HepG2 (cell line): ENCODE results near the gene TUBB. TPM values are rescaled to one million over a fixed set of nuclear protein-coding genes. Genes with fewer than 3 reads are reported as not detected.

Source experiments
- AHR ChIP-seq: IDR thresholded peaks from 2 replicates; pipeline ENCODE4 v1.6.1; 2018; ENCODE audit warnings: missing genetic modification reagents, missing compliant biosample characterization
- BATF2 ChIP-seq: sonication (generic); formaldehyde crosslinking; IDR thresholded peaks from 2 replicates; pipeline ENCODE4 v1.8.0; 2022; ENCODE audit warnings: mild to moderate bottlenecking, missing genetic modification reagents, moderate library complexity
- CSRNP2 ChIP-seq: sonication (generic); formaldehyde crosslinking; conservative IDR thresholded peaks from 2 replicates; pipeline ENCODE4 v1.8.0; 2022; ENCODE audit warnings: low read depth, missing genetic modification reagents
- DMAP1 ChIP-seq: IDR thresholded peaks from 2 replicates; pipeline ENCODE4 v1.6.1; 2016
- FOSL1 ChIP-seq: sonication (generic); formaldehyde crosslinking; IDR thresholded peaks from 2 replicates; pipeline ENCODE4 v1.9.0; 2021; ENCODE audit warnings: missing genetic modification reagents, borderline replicate concordance
- GATAD2A ChIP-seq: IDR thresholded peaks from 2 replicates; pipeline ENCODE4 v1.6.1; 2016
- JDP2 ChIP-seq: sonication (generic); formaldehyde crosslinking; IDR thresholded peaks from 2 replicates; pipeline ENCODE4 v1.8.1; 2022; ENCODE audit warnings: missing genetic modification reagents, borderline replicate concordance
- MAFF ChIP-seq: IDR thresholded peaks from 2 replicates; pipeline ENCODE4 v1.6.1; 2011; ENCODE audit warnings: low read depth, low read length, improper control_type of control experiment
- MEIS1 ChIP-seq: sonication (generic); formaldehyde crosslinking; IDR thresholded peaks from 2 replicates; pipeline ENCODE4 v1.9.0; 2021; ENCODE audit warnings: mild to moderate bottlenecking, missing genetic modification reagents, moderate library complexity, borderline replicate concordance
- NAIF1 ChIP-seq: sonication (generic); formaldehyde crosslinking; IDR thresholded peaks from 2 replicates; pipeline ENCODE4 v1.5.0; 2020; ENCODE audit warnings: mild to moderate bottlenecking, missing genetic modification reagents, borderline replicate concordance
- NPAS2 ChIP-seq: sonication (generic); formaldehyde crosslinking; IDR thresholded peaks from 2 replicates; pipeline ENCODE4 v1.8.0; 2022; ENCODE audit warnings: mild to moderate bottlenecking, missing genetic modification reagents, borderline replicate concordance
- SCMH1 ChIP-seq: sonication (generic); formaldehyde crosslinking; IDR thresholded peaks from 2 replicates; pipeline ENCODE4 v1.9.0; 2021; ENCODE audit warnings: missing genetic modification reagents, mild to moderate bottlenecking, borderline replicate concordance
- TBX2 ChIP-seq: sonication (generic); formaldehyde crosslinking; IDR thresholded peaks from 2 replicates; pipeline ENCODE4 v1.5.0; 2020; ENCODE audit warnings: missing genetic modification reagents, mild to moderate bottlenecking, borderline replicate concordance
- TCF12 ChIP-seq, 2 experiments: fragments of 450-650 bp in 1 of 2; sonication (generic) in 1 of 2; formaldehyde crosslinking in 1 of 2; IDR thresholded peaks; 2 replicates each; pipeline versions ENCODE4 v1.6.1 to v1.8.0; 2017 to 2022; ENCODE audit warnings: antibody characterized with exemption in 1 of 2, mild to moderate bottlenecking in 1 of 2, missing genetic modification reagents in 1 of 2, moderate library complexity in 1 of 2
- TFDP2 ChIP-seq: sonication (generic); formaldehyde crosslinking; IDR thresholded peaks from 2 replicates; pipeline ENCODE4 v1.4.0; 2020; ENCODE audit warnings: missing genetic modification reagents
- ZBTB21 ChIP-seq: sonication (generic); formaldehyde crosslinking; IDR thresholded peaks from 2 replicates; pipeline ENCODE4 v1.4.0; 2020; ENCODE audit warnings: missing genetic modification reagents
- ZFP82 ChIP-seq: sonication (generic); formaldehyde crosslinking; IDR thresholded peaks from 2 replicates; pipeline ENCODE4 v1.5.1; 2020; ENCODE audit warnings: mild to moderate bottlenecking, missing genetic modification reagents, borderline replicate concordance
- ZKSCAN5 ChIP-seq: sonication (generic); formaldehyde crosslinking; IDR thresholded peaks from 2 replicates; pipeline ENCODE4 v1.5.1; 2020; ENCODE audit warnings: mild to moderate bottlenecking, missing genetic modification reagents
- ZKSCAN8 ChIP-seq: IDR thresholded peaks from 2 replicates; pipeline ENCODE4 v1.6.1; 2016; ENCODE audit warnings: borderline replicate concordance, missing genetic modification reagents, missing compliant biosample characterization
- ZNF350 ChIP-seq: sonication (generic); formaldehyde crosslinking; IDR thresholded peaks from 2 replicates; pipeline ENCODE4 v1.4.0; 2020; ENCODE audit warnings: mild to moderate bottlenecking, low read depth, missing genetic modification reagents, borderline replicate concordance
- ZNF382 ChIP-seq: sonication (generic); formaldehyde crosslinking; IDR thresholded peaks from 2 replicates; pipeline ENCODE4 v1.5.0; 2020; ENCODE audit warnings: missing genetic modification reagents, mild to moderate bottlenecking, borderline replicate concordance
- ZNF556 ChIP-seq: sonication (generic); formaldehyde crosslinking; IDR thresholded peaks from 2 replicates; pipeline ENCODE4 v1.4.0; 2020; ENCODE audit warnings: mild to moderate bottlenecking, missing genetic modification reagents, borderline replicate concordance
- ZNF563 ChIP-seq: sonication (generic); formaldehyde crosslinking; IDR thresholded peaks from 2 replicates; pipeline ENCODE4 v1.8.0; 2022; ENCODE audit warnings: mild to moderate bottlenecking, moderate library complexity, missing genetic modification reagents
- ZNF570 ChIP-seq: sonication (generic); formaldehyde crosslinking; IDR thresholded peaks from 2 replicates; pipeline ENCODE4 v1.4.0; 2020; ENCODE audit warnings: mild to moderate bottlenecking, missing genetic modification reagents, borderline replicate concordance
- ZNF598 ChIP-seq: sonication (generic); formaldehyde crosslinking; IDR thresholded peaks from 2 replicates; pipeline ENCODE4 v1.5.1; 2020; ENCODE audit warnings: mild to moderate bottlenecking, missing genetic modification reagents, borderline replicate concordance
- ZNF839 ChIP-seq: sonication (generic); formaldehyde crosslinking; IDR thresholded peaks from 2 replicates; pipeline ENCODE4 v1.4.0; 2020; ENCODE audit warnings: missing genetic modification reagents, mild to moderate bottlenecking, borderline replicate concordance
- polyA plus RNA-seq, 8 experiments: library from polyadenylated mRNA; depleted of rRNA in 3 of 8; stranded (reverse) in 7 of 8; unstranded in 1 of 8; fragments of >200 nt; fragmentation: Illumina TruSeq in 4 of 8; extraction: Trizol in 4 of 8; gene quantifications; 2 replicates each; pipeline versions ENCODE4 v1.2.1 to v1.2.3, GENCODE V29; 2011 to 2016; ENCODE audit warnings: low read depth in 4 of 8, missing spikeins in 1 of 8, mixed read lengths in 1 of 8; ENCODE audit not compliant: insufficient read depth in 1 of 8
- total RNA-seq, 5 experiments: library from RNA; depleted of rRNA; stranded (reverse); fragments of >200 nt; fragmentation: Illumina TruSeq; extraction: Trizol; gene quantifications; 2 replicates each; pipeline ENCODE4 v1.2.3, GENCODE V29; 2016; ENCODE audit warnings: low read depth in 1 of 5

The TUBB gene
- total and polyA plus RNA-seq, 2 of the 13 experiments (the other 11 are each of a cell fraction or from before 2014, with no cell fraction given) = 911 to 1,163 TPM

GRCh38 chr6:30719791-30720737 is at the start of gene TUBB (continued):
- no peak for TF ChIP-seq BATF2 (CRISPR knock-in tag)
- no peak for TF ChIP-seq JDP2 (CRISPR knock-in tag)
- TF ChIP-seq MAFF = peak; percentile 94
- TF ChIP-seq FOSL1 (CRISPR knock-in tag) = no peak
- peak; percentile 97 for TF ChIP-seq TFDP2 (CRISPR knock-in tag)
- TF ChIP-seq ZNF382 (CRISPR knock-in tag) = no peak
- no peak for TF ChIP-seq ZKSCAN8 (CRISPR knock-in tag)
- 0 out of 2 replicates have a peak, but pooled peaks have one; percentile 39 for TF ChIP-seq ZKSCAN5 (CRISPR knock-in tag)
- TF ChIP-seq ZNF350 (CRISPR knock-in tag) = peak; percentile 73
- no peak for TF ChIP-seq ZNF570 (CRISPR knock-in tag)
- peak; percentile 53; the same call in 1 of the 2 replicates for TF ChIP-seq ZNF563 (CRISPR knock-in tag)
- TF ChIP-seq ZBTB21 (CRISPR knock-in tag) = 0 out of 2 replicates have a peak, but pooled peaks have one; percentile 0
- TF ChIP-seq CSRNP2 (CRISPR knock-in tag) = no peak
- no peak for TF ChIP-seq TCF12 (IDR thresholded peaks at IDR 0.05)
- no peak for TF ChIP-seq TCF12 (CRISPR knock-in tag; IDR thresholded peaks at IDR 0.05)
- TF ChIP-seq MEIS1 = no peak; the same call in 1 of the 2 replicates
- no peak for TF ChIP-seq SCMH1
- TF ChIP-seq TBX2 = peak; percentile 74; the same call in 1 of the 2 replicates
- TF ChIP-seq DMAP1 (CRISPR knock-in tag) = peak; percentile 41
- peak; percentile 33 for TF ChIP-seq GATAD2A
- TF ChIP-seq ZNF556 (CRISPR knock-in tag) = no peak
- TF ChIP-seq AHR (CRISPR knock-in tag) = no peak; the same call in 1 of the 2 replicates
- no peak for TF ChIP-seq NPAS2
- TF ChIP-seq NAIF1 = 0 out of 2 replicates have a peak, but pooled peaks have one; percentile 49
- no peak for TF ChIP-seq ZNF839 (CRISPR knock-in tag)
- no peak for TF ChIP-seq ZFP82 (CRISPR knock-in tag)
- TF ChIP-seq ZNF598 (CRISPR knock-in tag) = no peak; the same call in 1 of the 2 replicates
